ENCODE measurements around the gene SCN10A. TPM values are rescaled to one million over a fixed set of nuclear protein-coding genes. Genes with fewer than 3 reads are reported as not detected.

The SCN10A gene
- total and polyA plus RNA-seq, 9 of the 15 experiments (the other 6 are each of a cell fraction or from before 2014, with no cell fraction given), result not detected

- TF ChIP-seq CREB5 (CRISPR knock-in tag; IDR thresholded peaks at IDR 0.05), result no peak
- TF ChIP-seq, protein P1, sequence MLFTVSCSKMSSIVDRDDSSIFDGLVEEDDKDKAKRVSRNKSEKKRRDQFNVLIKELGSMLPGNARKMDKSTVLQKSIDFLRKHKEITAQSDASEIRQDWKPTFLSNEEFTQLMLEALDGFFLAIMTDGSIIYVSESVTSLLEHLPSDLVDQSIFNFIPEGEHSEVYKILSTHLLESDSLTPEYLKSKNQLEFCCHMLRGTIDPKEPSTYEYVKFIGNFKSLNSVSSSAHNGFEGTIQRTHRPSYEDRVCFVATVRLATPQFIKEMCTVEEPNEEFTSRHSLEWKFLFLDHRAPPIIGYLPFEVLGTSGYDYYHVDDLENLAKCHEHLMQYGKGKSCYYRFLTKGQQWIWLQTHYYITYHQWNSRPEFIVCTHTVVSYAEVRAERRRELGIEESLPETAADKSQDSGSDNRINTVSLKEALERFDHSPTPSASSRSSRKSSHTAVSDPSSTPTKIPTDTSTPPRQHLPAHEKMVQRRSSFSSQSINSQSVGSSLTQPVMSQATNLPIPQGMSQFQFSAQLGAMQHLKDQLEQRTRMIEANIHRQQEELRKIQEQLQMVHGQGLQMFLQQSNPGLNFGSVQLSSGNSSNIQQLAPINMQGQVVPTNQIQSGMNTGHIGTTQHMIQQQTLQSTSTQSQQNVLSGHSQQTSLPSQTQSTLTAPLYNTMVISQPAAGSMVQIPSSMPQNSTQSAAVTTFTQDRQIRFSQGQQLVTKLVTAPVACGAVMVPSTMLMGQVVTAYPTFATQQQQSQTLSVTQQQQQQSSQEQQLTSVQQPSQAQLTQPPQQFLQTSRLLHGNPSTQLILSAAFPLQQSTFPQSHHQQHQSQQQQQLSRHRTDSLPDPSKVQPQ (CRISPR knock-in tag; IDR thresholded peaks at IDR 0.05; ENCODE audit: borderline replicate concordance), result peak; percentile 85; the same call in 1 of the 2 replicates
- peak; percentile 95 for TF ChIP-seq MTA2 (IDR thresholded peaks at IDR 0.05; ENCODE audit: low read depth)
- peak; percentile 97 for TF ChIP-seq RUNX1 (IDR thresholded peaks at IDR 0.05; ENCODE audit: low read depth)
- no peak; the same call in 1 of the 2 replicates for TF ChIP-seq EZH2 (IDR thresholded peaks at IDR 0.05; ENCODE audit: borderline replicate concordance, low read depth, low read length)
- no peak for TF ChIP-seq GABPB1 (CRISPR knock-in tag; IDR thresholded peaks at IDR 0.05)
- peak; percentile 98 for TF ChIP-seq EP300 (IDR thresholded peaks at IDR 0.05; ENCODE audit: low read length)
- TF ChIP-seq PHB2 (IDR thresholded peaks at IDR 0.05; ENCODE audit: low read depth), result peak; percentile 81
- TF ChIP-seq NCOR1 (IDR thresholded peaks at IDR 0.05), result peak; percentile 98
- TF ChIP-seq, protein P2, sequence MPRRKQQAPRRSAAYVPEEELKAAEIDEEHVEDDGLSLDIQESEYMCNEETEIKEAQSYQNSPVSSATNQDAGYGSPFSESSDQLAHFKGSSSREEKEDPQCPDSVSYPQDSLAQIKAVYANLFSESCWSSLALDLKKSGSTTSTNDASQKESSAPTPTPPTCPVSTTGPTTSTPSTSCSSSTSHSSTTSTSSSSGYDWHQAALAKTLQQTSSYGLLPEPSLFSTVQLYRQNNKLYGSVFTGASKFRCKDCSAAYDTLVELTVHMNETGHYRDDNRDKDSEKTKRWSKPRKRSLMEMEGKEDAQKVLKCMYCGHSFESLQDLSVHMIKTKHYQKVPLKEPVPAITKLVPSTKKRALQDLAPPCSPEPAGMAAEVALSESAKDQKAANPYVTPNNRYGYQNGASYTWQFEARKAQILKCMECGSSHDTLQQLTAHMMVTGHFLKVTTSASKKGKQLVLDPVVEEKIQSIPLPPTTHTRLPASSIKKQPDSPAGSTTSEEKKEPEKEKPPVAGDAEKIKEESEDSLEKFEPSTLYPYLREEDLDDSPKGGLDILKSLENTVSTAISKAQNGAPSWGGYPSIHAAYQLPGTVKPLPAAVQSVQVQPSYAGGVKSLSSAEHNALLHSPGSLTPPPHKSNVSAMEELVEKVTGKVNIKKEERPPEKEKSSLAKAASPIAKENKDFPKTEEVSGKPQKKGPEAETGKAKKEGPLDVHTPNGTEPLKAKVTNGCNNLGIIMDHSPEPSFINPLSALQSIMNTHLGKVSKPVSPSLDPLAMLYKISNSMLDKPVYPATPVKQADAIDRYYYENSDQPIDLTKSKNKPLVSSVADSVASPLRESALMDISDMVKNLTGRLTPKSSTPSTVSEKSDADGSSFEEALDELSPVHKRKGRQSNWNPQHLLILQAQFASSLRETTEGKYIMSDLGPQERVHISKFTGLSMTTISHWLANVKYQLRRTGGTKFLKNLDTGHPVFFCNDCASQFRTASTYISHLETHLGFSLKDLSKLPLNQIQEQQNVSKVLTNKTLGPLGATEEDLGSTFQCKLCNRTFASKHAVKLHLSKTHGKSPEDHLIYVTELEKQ (CRISPR knock-in tag; IDR thresholded peaks at IDR 0.05), result 0 out of 2 replicates have a peak, but pooled peaks have one; percentile 53
Observed at GRCh38 chr3:38723569-38724391, 92.2 kb downstream of the SCN10A start (continued).
